ENCODE data around the gene TPCN2. TPM values are rescaled to one million over a fixed set of nuclear protein-coding genes. Genes with fewer than 3 reads are reported as not detected.

The TPCN2 gene
- total and polyA plus RNA-seq, 4 donors: 6.4 to 20.8 (median 12.1) TPM

GRCh38 chr11:69051381-69052342, 2.9 kb downstream of the TPCN2 start:
- H3K9ac ChIP-seq (ENCODE audit: low read depth in 1 of 2, low read length in 2 of 2): peak overlapping the region; percentile 29 to 57
- peaks cover 0 to 2% (median 0%) of the 10 kb centered on the region in 4 donors for H3K36me3 ChIP-seq (ENCODE audit: control insufficient read depth in 4 of 4, insufficient read depth in 3 of 4, low read depth in 1 of 4, low read length in 3 of 4)
- TF ChIP-seq RAD21 (IDR thresholded peaks at IDR 0.05) (peak in 1 of 2 donors; percentile 50), NR2F2 (IDR thresholded peaks at IDR 0.05) (no peak), HNF4G (IDR thresholded peaks at IDR 0.05) (peak; percentile 10), RXRA (IDR thresholded peaks at IDR 0.05) (peak; percentile 94 to 98), EGR1 (IDR thresholded peaks at IDR 0.05; ENCODE audit: low read depth in 2 of 2) (no peak), FOXA2 (IDR thresholded peaks at IDR 0.05) (no peak), HNF4A (conservative IDR thresholded peaks at IDR 0.05) (peak; percentile 39 to 53), SP1 (IDR thresholded peaks at IDR 0.05) (peak; percentile 62)
- peaks cover 28 to 72% (median 60%) of the 10 kb centered on the region in 4 donors for H3K4me1 ChIP-seq (ENCODE audit: control insufficient read depth in 4 of 4, insufficient read depth in 4 of 4, low read length in 3 of 4)
- no peaks in the 10 kb centered on the region for H3K9me3 ChIP-seq (ENCODE audit: control insufficient read depth in 4 of 4, low read length in 3 of 4)
- H3K4me3 ChIP-seq (ENCODE audit: low read depth in 1 of 3, low read length in 3 of 3): no peak overlapping the region
- H3K27me3 ChIP-seq (ENCODE audit: control insufficient read depth in 4 of 4, insufficient read depth in 4 of 4, low read length in 3 of 4): no peaks in the 10 kb centered on the region
- 63% methylated on average over 20 of the region's 20 CpGs for WGBS
- peak overlapping the region; percentile 38 to 50 for H3K27ac ChIP-seq (ENCODE audit: low read depth in 1 of 2, low read length in 2 of 2)
- no peak for DNase-seq (ENCODE audit: low spot score)

GRCh38 chr11:69052343-69053168, 3.8 kb downstream of the TPCN2 start:
- DNase-seq (ENCODE audit: low spot score): no peak
- H3K36me3 ChIP-seq (ENCODE audit: control insufficient read depth in 4 of 4, insufficient read depth in 3 of 4, low read depth in 1 of 4, low read length in 3 of 4): peaks cover 0 to 4% (median under 1%) of the 10 kb centered on the region in 4 donors
- no peak overlapping the region for H3K4me3 ChIP-seq (ENCODE audit: low read depth in 1 of 3, low read length in 3 of 3)
- H3K27ac ChIP-seq (ENCODE audit: low read depth in 1 of 2, low read length in 2 of 2): peak overlapping the region in 1 of 2 donors; percentile 2
- WGBS: 82% methylated on average over 21 of the region's 21 CpGs
- H3K9ac ChIP-seq (ENCODE audit: low read depth in 1 of 2, low read length in 2 of 2): no peak overlapping the region
- H3K9me3 ChIP-seq (ENCODE audit: control insufficient read depth in 4 of 4, low read length in 3 of 4): no peaks in the 10 kb centered on the region
- no peaks in the 10 kb centered on the region for H3K27me3 ChIP-seq (ENCODE audit: control insufficient read depth in 4 of 4, insufficient read depth in 4 of 4, low read length in 3 of 4)
- H3K4me1 ChIP-seq (ENCODE audit: control insufficient read depth in 4 of 4, insufficient read depth in 4 of 4, low read length in 3 of 4): peaks cover 28 to 72% (median 60%) of the 10 kb centered on the region in 4 donors
- TF ChIP-seq EGR1 (IDR thresholded peaks at IDR 0.05; ENCODE audit: low read depth in 2 of 2): no peak
- TF ChIP-seq RXRA (IDR thresholded peaks at IDR 0.05): no peak
- TF ChIP-seq GABPA (IDR thresholded peaks at IDR 0.05 in 1 of 2, conservative IDR thresholded peaks at IDR 0.05 in 1 of 2): no peak
- no peak for TF ChIP-seq ZBTB33 (IDR thresholded peaks at IDR 0.05)
- no peak for TF ChIP-seq CTCF (IDR thresholded peaks at IDR 0.05; ENCODE audit: low read depth, low read length, missing input control)
- no peak for TF ChIP-seq REST (IDR thresholded peaks at IDR 0.05)
- no peak for TF ChIP-seq YY1 (IDR thresholded peaks at IDR 0.05)
